Subcutaneous adipose tissue (tissue), 4 donors: Measurements from ENCODE around the gene PIM2. TPM values are rescaled to one million over a fixed set of nuclear protein-coding genes. Genes with fewer than 3 reads are reported as not detected.

Experiments used
- CTCF ChIP-seq: fragments of 450-650 bp; IDR thresholded peaks from one replicate; pipeline ENCODE4 v1.5.1; 2016; ENCODE audit warnings: low read depth, mild to moderate bottlenecking, control low read depth, antibody characterized with exemption, moderate library complexity
- total RNA-seq, 4 donors: library from RNA; depleted of rRNA; stranded (reverse); fragments of >200 nt; gene quantifications; one replicate each; pipeline ENCODE4 v1.1.0, GENCODE V29; 2016

PIM2 gene
- total RNA-seq, 4 donors from 2014 or later = 3.4 to 11.7 (median 5.5) TPM

GRCh38 chrX:48911412-48912182, 7.2 kb downstream of the PIM2 start, which contains the start of gene SLC35A2:
TSS of gene SLC35A2 (minus strand) at chrX:48911646. CDS start at chrX:48911636, 10 bp downstream.
- TF ChIP-seq CTCF = no peak

- TF ChIP-seq CTCF = no peak
These were observed 7.9 kb downstream of the PIM2 start for GRCh38 chrX:48910926-48911411.

- no peak for TF ChIP-seq CTCF
These were observed 9.0 kb downstream of the PIM2 start for GRCh38 chrX:48909703-48910294.

DNA sequence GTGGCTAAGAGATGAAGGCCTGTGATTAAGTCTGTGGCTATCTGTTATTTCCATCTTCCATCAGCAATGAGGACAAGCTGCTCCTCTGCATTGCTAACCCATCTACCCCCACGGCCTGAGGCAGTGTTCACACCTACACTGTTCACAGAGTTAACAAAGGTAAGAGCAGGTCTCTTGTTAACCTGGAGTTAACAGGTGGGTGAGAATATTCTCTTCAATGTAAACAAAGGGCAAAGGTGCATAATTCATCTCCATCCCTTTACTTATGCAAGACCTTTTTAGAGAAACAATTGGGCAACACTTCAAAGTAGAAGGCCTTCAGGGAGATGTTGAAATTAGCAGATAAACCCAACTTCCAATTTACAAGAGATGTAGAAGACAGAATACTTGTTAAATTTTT, 10.2 kb downstream of the PIM2 start:
- no peak for TF ChIP-seq CTCF

DNA sequence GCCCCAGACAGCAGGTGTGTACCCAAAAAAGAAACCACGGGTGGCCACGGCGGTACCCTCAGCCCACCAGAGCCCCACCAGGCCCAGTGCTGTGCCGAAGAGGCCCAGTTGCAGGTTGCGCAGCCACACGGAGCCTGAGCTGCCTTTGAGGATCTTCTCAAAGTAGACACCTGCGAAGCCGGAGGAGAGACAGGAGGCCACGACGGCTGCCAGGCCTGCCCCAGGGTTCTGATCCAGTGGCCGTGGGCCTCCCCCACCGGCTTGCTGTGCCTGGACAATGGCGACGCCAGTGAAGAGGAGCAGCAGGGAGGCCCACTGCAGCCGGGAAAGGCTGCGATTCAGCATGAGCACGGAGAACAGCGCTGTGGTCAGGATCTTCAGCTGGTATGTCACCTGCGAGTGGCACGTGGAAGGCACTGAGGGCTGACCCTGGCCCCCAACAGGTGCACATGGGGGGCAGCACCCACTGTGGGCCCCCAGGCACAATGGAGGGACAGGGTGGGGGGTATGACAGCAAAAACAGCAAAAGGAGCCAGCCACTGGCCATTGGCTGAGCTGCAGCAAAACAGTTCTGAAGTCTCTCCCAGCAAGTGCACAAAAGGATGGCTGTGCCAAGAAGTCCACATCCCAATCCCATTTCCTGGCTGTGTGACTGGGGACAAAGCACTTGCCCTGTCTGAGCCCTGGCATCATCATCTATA, 13.6 kb downstream of the PIM2 start:
- TF ChIP-seq CTCF = no peak

GRCh38 chrX:48904626-48905025, 14.2 kb downstream of the PIM2 start:
- TF ChIP-seq CTCF = no peak

GRCh38 chrX:48904180-48904579, 14.6 kb downstream of the PIM2 start:
- no peak for TF ChIP-seq CTCF
